Activated CD4-positive, alpha-beta T cell treated with anti-CD3 and anti-CD28 coated beads, Interleukin-2, amount 50 U/mL, for 4 hours (primary cell): ENCODE results near the gene SLC9A8.

Experiments used
- DNase-seq, 2 experiments: peaks; one replicate each; pipeline ENCODE4 v3.0.0-alpha.2; 2020

Gene SLC9A8

GRCh38 chr20:49818816-49819215 is 6.2 kb downstream of the SLC9A8 start:
- no peak for DNase-seq

- no peak for DNase-seq
Observed at GRCh38 chr20:49819702-49820101, 7.1 kb downstream of the SLC9A8 start.

DNA sequence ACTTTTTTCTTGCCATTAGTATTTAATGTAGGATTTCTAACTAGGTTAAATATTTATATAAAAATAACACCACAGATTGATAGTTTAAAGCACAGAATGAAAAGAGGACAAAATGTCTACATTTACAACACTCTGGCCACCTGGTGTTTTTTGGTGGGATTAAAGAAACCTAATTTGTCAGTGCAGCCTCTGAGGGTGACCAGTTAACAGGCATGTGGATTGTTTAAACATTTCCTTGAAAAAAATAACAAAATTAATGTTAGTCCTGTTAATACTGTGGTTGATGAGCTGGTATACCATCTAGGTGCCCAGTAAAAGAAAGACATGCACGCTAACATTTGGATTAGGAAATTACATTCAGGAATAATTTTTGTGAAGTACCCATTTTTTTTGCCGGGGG is 8.8 kb downstream of the SLC9A8 start:
- no peak for DNase-seq

GRCh38 chr20:49821870-49822331 is 9.3 kb downstream of the SLC9A8 start:
- DNase-seq: no peak

- DNase-seq: no peak
Observed at GRCh38 chr20:49823152-49823847, 10.7 kb downstream of the SLC9A8 start.

GRCh38 chr20:49824206-49824605 is 11.6 kb downstream of the SLC9A8 start:
- no peak for DNase-seq

- DNase-seq: no peak
Observed at GRCh38 chr20:49825521-49826033, 12.9 kb downstream of the SLC9A8 start.

GRCh38 chr20:49831022-49831769 is 18.6 kb downstream of the SLC9A8 start:
- no peak for DNase-seq

GRCh38 chr20:49831770-49832631 is 19.4 kb downstream of the SLC9A8 start:
- DNase-seq: no peak

GRCh38 chr20:49832632-49833327 is 20.2 kb downstream of the SLC9A8 start:
- DNase-seq: no peak

DNA sequence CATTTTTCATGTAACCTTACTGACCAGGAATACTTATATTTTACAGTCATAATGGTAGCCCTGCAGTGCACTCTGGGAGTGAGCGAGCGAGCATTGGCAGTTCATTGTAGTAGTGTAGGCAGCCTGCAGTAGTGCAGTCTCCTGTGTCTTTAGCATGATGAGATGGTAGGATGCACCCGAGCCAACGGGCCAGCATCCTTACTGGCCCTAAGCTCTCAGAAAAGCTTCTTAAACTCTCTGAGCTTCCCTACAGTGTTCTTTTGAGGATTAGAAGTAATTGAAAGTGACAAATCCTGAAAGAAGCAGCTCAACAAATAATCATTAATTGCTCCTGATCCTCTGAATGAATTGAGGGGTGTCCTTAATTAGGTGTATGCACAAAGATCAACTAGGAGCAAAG is 20.9 kb downstream of the SLC9A8 start:
- DNase-seq: no peak

GRCh38 chr20:49835031-49835430 is 22.4 kb downstream of the SLC9A8 start:
- DNase-seq: no peak

GRCh38 chr20:49838546-49838945 is 25.9 kb downstream of the SLC9A8 start:
- DNase-seq: no peak

- DNase-seq: no peak
Observed at GRCh38 chr20:49843139-49843538, 30.5 kb downstream of the SLC9A8 start.

DNA sequence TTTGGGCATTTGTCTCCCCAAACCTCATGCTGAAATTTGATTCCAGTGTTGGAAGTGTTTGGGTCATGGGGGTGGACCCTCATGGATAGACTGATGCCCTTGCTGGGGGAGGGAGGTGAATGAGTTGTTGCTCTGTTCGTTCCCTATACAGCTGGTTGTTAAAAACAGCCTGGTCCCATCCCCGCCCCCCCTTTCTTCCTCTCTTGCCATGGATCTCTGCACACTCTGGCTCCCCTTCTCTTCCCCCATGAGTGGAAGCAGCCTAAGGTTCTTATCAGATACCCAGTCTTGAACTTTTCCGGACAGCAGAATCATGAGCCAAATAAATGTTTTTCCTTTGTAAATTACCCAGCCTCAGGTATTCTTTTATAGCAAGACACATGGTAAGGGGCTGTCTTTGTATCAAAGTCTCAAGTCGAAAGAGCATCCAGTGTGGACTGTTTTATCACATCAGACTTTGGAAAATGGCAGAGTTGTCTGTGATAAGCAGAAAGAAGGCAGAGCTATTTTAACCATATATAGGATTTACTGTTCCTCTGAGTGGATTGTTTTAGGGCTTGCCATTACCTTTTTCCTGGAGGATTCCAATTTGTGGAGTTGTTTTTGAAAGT is 31.2 kb downstream of the SLC9A8 start:
- DNase-seq: no peak

GRCh38 chr20:49845060-49845459 is 32.4 kb downstream of the SLC9A8 start:
- DNase-seq: no peak

DNA sequence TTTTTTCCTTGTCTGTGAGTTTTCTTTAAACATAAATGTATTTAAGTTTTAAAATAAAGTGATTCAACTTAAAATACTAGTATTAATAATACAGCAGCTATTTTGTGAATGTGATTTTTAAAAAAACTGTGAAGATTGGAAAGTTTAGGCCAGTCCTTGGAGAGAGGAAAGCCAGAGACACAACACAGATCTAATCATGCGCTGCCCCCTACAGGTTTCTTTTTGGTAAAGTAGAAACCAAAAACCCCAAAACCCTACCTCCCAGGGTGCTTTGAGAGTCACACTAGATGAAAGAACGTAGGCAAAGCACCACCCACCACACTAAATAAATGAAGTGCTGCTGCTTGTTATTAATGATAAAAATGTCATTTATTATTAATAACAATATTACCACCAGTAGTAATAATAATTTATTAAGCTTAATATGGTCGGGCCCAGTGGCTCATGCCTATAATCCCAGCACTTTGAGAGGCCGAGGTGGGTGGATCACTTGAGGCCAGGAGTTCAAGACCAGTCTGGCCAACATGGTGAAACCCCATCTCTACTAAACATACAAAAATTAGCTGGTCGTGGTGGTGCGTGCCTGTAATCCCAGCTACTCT is 33.7 kb downstream of the SLC9A8 start:
- DNase-seq: peak; percentile 31 to 36

- no peak for DNase-seq
Observed at GRCh38 chr20:49850463-49851230, 38.0 kb downstream of the SLC9A8 start.

GRCh38 chr20:49851231-49851705 is 38.6 kb downstream of the SLC9A8 start:
- DNase-seq: no peak

GRCh38 chr20:49851991-49852390 is 39.4 kb downstream of the SLC9A8 start:
- DNase-seq: no peak
